Measurements from ENCODE around the gene NNAT.

Gene NNAT

DNA sequence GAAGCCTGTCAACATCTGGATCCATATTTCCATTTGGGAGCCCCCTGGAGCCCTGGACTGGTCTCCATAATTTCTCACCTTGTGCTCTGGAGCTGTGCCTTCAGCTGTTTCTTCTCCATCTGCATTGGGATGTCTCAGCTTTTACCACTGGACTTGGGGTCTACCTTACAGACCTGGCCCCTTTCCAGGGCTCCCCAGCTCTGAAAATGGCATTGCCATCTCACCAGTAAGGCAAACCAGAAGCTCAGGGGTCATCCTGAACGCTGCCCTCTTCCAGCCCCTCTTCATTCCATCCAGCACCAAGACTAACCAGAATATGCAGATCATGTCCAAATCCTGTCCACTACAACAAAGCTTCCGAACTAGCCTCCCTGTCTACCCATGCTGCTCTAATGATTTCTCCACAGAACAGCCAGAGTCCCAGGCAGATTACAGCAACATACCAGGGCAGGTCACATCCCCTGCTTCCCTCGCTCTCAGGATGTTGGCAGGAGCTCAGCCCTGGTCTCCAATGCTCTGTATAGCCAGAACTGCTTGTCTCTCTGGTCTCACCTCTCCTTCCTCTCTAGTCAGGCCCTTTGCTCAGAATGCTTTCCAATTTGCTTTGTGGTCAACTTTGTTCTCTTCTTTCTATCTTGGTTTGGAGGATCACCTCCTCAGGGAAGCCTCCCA is 17.7 kb upstream of the NNAT start:
- Histone ChIP-seq H3K4me3 (ENCODE audit: low read depth in 1 of 2, low read length in 2 of 2) (no peak overlapping the region), H3K36me3 (ENCODE audit: insufficient read depth, low read length) (peaks cover 5% of the 10 kb centered on the region), H3K27ac (ENCODE audit: low read depth, low read length) (no peak overlapping the region), H3K9ac (ENCODE audit: low read length) (no peak overlapping the region), H3K9me3 (ENCODE audit: low read length) (no peaks in the 10 kb centered on the region), H3K27me3 (ENCODE audit: control insufficient read depth in 1 of 2, insufficient read depth in 2 of 2, low read length in 2 of 2) (no peaks in the 10 kb centered on the region), H3K4me1 (ENCODE audit: insufficient read depth, low read length) (peaks cover 7% of the 10 kb centered on the region)

DNA sequence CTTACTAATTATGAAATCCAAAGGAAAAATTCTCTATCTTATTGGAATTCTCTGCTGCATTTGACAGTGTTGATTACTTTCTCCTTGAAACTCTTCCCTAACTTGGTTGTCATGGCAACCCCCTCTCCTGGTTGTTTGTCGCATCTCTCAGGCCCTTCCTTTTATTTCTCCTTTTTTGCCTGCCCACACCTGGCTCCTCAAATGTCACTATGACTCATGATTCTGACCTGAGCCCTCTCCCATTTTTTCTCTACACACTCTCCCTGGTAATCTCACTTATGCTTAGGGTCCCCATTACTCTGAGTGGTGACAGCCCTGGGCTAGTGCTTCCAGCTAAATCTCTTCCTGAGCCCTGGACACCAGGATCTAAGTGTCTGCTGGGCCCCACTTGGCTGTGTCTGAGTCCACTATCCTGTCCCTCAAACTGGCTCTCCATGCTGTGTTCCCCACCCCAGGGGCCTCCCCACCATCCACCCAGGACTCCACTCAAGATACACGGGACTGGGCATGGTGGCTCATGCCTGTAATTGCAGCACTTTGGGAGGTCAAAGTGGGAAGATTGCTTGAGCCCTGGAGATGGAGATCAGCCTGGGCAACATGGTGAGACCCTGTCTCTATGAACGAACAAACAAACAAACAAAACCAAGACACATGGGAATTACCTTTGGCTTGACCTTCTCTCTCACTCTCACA is 16.5 kb upstream of the NNAT start:
- H3K9me3 ChIP-seq (ENCODE audit: low read length), result no peaks in the 10 kb centered on the region
- no peaks in the 10 kb centered on the region for H3K27me3 ChIP-seq (ENCODE audit: control insufficient read depth in 1 of 2, insufficient read depth in 2 of 2, low read length in 2 of 2)
- H3K27ac ChIP-seq (ENCODE audit: low read depth, low read length), result no peak overlapping the region
- H3K36me3 ChIP-seq (ENCODE audit: insufficient read depth, low read length), result peaks cover 17% of the 10 kb centered on the region
- H3K9ac ChIP-seq (ENCODE audit: low read length), result no peak overlapping the region
- H3K4me3 ChIP-seq (ENCODE audit: low read depth in 1 of 2, low read length in 2 of 2), result no peak overlapping the region
- peaks cover 7% of the 10 kb centered on the region for H3K4me1 ChIP-seq (ENCODE audit: insufficient read depth, low read length)

GRCh38 chr20:37505263-37506151 is 15.5 kb upstream of the NNAT start:
- no peak overlapping the region for H3K27ac ChIP-seq (ENCODE audit: low read depth, low read length)
- no peaks in the 10 kb centered on the region for H3K27me3 ChIP-seq (ENCODE audit: control insufficient read depth in 1 of 2, insufficient read depth in 2 of 2, low read length in 2 of 2)
- no peak overlapping the region for H3K9ac ChIP-seq (ENCODE audit: low read length)
- H3K4me3 ChIP-seq (ENCODE audit: low read depth in 1 of 2, low read length in 2 of 2), result no peak overlapping the region
- peaks cover 7% of the 10 kb centered on the region for H3K4me1 ChIP-seq (ENCODE audit: insufficient read depth, low read length)
- H3K9me3 ChIP-seq (ENCODE audit: low read length), result no peaks in the 10 kb centered on the region
- peaks cover 23% of the 10 kb centered on the region for H3K36me3 ChIP-seq (ENCODE audit: insufficient read depth, low read length)

- Histone ChIP-seq H3K9me3 (ENCODE audit: low read length) (no peaks in the 10 kb centered on the region), H3K9ac (ENCODE audit: low read length) (no peak overlapping the region), H3K27me3 (ENCODE audit: control insufficient read depth in 1 of 2, insufficient read depth in 2 of 2, low read length in 2 of 2) (no peaks in the 10 kb centered on the region), H3K36me3 (ENCODE audit: insufficient read depth, low read length) (peaks cover 30% of the 10 kb centered on the region), H3K4me3 (ENCODE audit: low read depth in 1 of 2, low read length in 2 of 2) (no peak overlapping the region), H3K27ac (ENCODE audit: low read depth, low read length) (no peak overlapping the region), H3K4me1 (ENCODE audit: insufficient read depth, low read length) (peaks cover 7% of the 10 kb centered on the region)
These were observed 14.8 kb upstream of the NNAT start for GRCh38 chr20:37506152-37506725.

DNA sequence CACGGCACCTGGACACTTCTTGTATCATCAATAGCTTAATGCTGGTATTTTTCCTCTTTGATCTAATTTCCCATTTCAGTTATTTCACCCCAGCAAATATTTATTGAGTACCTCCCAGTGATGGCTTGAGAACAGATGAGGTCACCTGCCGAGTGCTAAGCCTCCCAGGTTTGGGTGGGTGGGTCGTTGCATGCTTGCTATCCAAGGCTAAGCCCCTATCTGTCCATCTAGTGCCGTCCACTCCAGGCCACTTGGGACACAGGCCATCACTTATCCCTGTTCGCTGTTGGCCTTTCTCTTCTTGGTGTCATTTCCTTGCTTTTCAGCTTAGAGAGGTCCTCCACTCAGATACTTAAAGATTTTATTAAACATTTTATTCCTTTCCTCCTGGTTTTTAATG is 10.8 kb upstream of the NNAT start:
- Histone ChIP-seq H3K27me3 (ENCODE audit: control insufficient read depth in 1 of 2, insufficient read depth in 2 of 2, low read length in 2 of 2) (no peaks in the 10 kb centered on the region), H3K9me3 (ENCODE audit: low read length) (no peaks in the 10 kb centered on the region), H3K9ac (ENCODE audit: low read length) (no peak overlapping the region), H3K27ac (ENCODE audit: low read depth, low read length) (no peak overlapping the region), H3K36me3 (ENCODE audit: insufficient read depth, low read length) (peaks cover 62% of the 10 kb centered on the region), H3K4me1 (ENCODE audit: insufficient read depth, low read length) (peaks cover 2% of the 10 kb centered on the region), H3K4me3 (ENCODE audit: low read depth in 1 of 2, low read length in 2 of 2) (no peak overlapping the region)

DNA sequence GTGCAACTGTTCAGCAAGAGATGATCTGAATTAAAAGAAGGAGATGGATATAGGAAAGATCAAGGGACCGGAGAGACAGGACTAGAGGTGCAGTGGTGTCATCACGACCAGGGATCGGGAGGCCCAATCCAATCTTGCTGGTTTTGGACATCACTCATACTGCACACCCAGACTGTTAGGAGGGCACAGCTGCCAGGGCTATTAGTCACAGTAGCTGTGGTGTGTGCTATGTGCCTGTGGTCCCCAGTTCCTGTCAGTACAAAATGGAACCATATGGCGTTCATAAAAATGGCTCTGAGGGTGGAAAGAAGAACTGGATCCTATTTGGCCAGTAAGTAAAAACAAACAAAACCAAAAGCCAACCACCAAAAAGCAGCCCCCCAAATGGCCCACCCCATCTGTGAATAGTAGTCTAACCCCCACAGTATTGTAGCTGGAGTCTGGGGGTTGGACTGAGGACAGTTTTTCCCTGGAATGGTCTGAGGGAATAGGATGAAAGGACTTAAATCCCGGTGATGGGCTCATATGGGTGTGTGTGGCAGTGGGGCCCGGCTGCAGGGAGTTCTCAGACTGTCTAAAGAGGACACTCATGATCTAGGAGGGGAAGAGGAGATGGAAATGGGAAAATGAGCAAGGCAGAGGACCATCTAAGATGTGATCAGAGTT is 9.3 kb upstream of the NNAT start:
- Histone ChIP-seq H3K36me3 (ENCODE audit: insufficient read depth, low read length) (peaks cover 69% of the 10 kb centered on the region), H3K9ac (ENCODE audit: low read length) (no peak overlapping the region), H3K27ac (ENCODE audit: low read depth, low read length) (no peak overlapping the region), H3K27me3 (ENCODE audit: control insufficient read depth in 1 of 2, insufficient read depth in 2 of 2, low read length in 2 of 2) (no peaks in the 10 kb centered on the region), H3K9me3 (ENCODE audit: low read length) (no peaks in the 10 kb centered on the region), H3K4me1 (ENCODE audit: insufficient read depth, low read length) (peaks cover 16% of the 10 kb centered on the region), H3K4me3 (ENCODE audit: low read depth in 1 of 2, low read length in 2 of 2) (no peak overlapping the region)

- no peaks in the 10 kb centered on the region for H3K9me3 ChIP-seq (ENCODE audit: low read length)
- H3K9ac ChIP-seq (ENCODE audit: low read length), result no peak overlapping the region
- no peak overlapping the region for H3K27ac ChIP-seq (ENCODE audit: low read depth, low read length)
- H3K4me3 ChIP-seq (ENCODE audit: low read depth in 1 of 2, low read length in 2 of 2), result no peak overlapping the region
- peaks cover 35% of the 10 kb centered on the region for H3K4me1 ChIP-seq (ENCODE audit: insufficient read depth, low read length)
- H3K36me3 ChIP-seq (ENCODE audit: insufficient read depth, low read length), result peaks cover 69% of the 10 kb centered on the region
- H3K27me3 ChIP-seq (ENCODE audit: control insufficient read depth in 1 of 2, insufficient read depth in 2 of 2, low read length in 2 of 2), result no peaks in the 10 kb centered on the region
These were observed 7.2 kb upstream of the NNAT start for GRCh38 chr20:37513779-37514359.

DNA sequence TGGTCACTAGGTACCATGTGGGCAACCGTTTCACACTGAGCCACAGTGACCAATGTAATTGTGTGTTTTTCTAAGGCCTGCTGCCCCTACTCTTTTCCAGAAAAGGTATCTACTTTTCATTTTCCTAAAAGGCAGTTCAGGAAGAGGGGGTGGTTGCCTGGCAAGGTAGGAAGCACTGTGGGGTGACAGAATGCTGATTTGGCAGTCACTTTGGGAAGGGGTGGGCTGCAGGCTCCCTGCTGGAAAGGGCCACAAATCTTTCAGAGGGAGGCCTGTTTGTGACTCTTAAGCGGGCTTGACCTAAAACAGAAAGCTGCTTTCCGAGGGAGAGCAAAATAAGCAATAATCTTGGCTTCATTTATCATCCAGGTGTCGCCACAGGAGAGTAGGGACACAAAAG is 5.2 kb upstream of the NNAT start:
- Histone ChIP-seq H3K27me3 (ENCODE audit: control insufficient read depth in 1 of 2, insufficient read depth in 2 of 2, low read length in 2 of 2) (no peaks in the 10 kb centered on the region), H3K27ac (ENCODE audit: low read depth, low read length) (peak overlapping the region; percentile 7), H3K4me1 (ENCODE audit: insufficient read depth, low read length) (peaks cover 53% of the 10 kb centered on the region), H3K4me3 (ENCODE audit: low read depth in 1 of 2, low read length in 2 of 2) (no peak overlapping the region), H3K36me3 (ENCODE audit: insufficient read depth, low read length) (peaks cover 53% of the 10 kb centered on the region), H3K9me3 (ENCODE audit: low read length) (no peaks in the 10 kb centered on the region), H3K9ac (ENCODE audit: low read length) (no peak overlapping the region)

DNA sequence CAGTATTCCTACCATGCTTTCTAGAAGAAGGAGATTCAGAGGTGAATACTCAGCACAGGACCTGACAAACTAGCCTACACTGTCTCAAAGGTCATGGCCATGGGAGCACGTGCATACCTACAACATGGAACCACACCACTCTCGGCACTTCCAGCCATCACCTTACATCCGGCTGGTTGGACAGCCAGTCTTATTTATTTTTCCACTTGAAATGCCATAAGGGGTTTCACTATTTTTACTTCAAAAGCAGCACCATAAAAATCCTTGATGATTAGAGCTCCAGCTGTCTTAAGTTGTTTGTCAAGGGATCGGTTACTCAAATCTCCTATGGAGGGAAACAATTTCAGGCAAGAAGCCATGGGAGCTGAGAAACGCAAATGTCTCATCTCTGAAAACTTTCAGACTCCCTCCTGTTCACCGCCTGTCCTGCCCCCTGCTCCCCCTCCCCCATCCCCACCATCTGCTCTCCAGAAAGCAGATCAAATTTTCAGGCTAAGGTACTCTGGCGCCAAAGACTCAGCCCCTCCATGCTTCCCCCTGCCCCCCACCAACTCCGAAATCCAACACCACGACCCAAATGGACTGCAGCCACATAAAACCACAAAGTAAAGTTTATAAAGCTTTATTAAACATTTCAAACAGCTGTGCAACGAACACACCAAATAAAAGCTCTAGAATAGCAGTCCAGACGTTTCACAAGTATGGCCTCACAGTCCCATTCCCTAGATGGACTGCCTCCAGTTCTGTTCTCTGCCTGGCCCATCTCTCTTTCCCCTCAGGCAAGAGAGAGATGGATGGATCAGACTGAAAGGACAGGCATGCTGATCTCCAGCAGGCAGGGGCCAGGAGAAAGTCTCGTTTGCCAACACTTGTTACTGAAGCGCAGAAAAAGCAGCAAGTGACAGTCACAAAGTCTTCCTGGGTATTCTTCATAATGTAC is 4.0 kb upstream of the NNAT start:
- Histone ChIP-seq H3K27ac (ENCODE audit: low read depth, low read length) (peak overlapping the region; percentile 96), H3K9me3 (ENCODE audit: low read length) (no peaks in the 10 kb centered on the region), H3K4me1 (ENCODE audit: insufficient read depth, low read length) (peaks cover 54% of the 10 kb centered on the region), H3K36me3 (ENCODE audit: insufficient read depth, low read length) (peaks cover 41% of the 10 kb centered on the region), H3K9ac (ENCODE audit: low read length) (no peak overlapping the region), H3K4me3 (ENCODE audit: low read depth in 1 of 2, low read length in 2 of 2) (no peak overlapping the region), H3K27me3 (ENCODE audit: control insufficient read depth in 1 of 2, insufficient read depth in 2 of 2, low read length in 2 of 2) (no peaks in the 10 kb centered on the region)

DNA sequence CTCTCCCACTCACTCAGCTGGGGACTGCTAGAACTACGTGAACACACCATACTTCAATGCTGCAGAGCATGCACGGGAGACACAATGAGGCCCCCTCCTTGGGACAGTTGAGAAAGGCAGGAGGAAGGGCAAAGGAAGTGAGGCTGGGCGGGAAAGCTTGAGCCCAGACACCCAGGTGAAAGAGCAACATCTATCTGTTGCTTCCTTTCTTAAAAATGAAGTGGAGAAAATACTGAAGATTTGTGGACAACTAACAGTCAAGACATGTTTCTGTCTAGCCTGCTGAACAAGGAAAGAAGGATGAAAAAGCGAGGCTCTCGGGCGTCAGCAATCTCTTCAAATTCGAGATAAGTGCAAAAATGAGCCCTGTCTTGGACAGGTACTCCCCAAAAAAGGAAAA is 3.0 kb upstream of the NNAT start:
- peak overlapping the region; percentile 25 for H3K9ac ChIP-seq (ENCODE audit: low read length)
- peaks cover 32% of the 10 kb centered on the region for H3K36me3 ChIP-seq (ENCODE audit: insufficient read depth, low read length)
- H3K27me3 ChIP-seq (ENCODE audit: control insufficient read depth in 1 of 2, insufficient read depth in 2 of 2, low read length in 2 of 2), result no peaks in the 10 kb centered on the region
- H3K4me3 ChIP-seq (ENCODE audit: low read depth in 1 of 2, low read length in 2 of 2), result no peak overlapping the region
- peak overlapping the region; percentile 96 for H3K27ac ChIP-seq (ENCODE audit: low read depth, low read length)
- no peaks in the 10 kb centered on the region for H3K9me3 ChIP-seq (ENCODE audit: low read length)
- peaks cover 54% of the 10 kb centered on the region for H3K4me1 ChIP-seq (ENCODE audit: insufficient read depth, low read length)
